A549 (cell line): Measurements from ENCODE around the gene RUNX1.

ENCODE experiments used
- BHLHE40 ChIP-seq: IDR thresholded peaks from 2 replicates; pipeline ENCODE4 v1.6.1; 2012; ENCODE audit warnings: low read depth, low read length, inconsistent platforms
- CBX2 ChIP-seq: fragments of 200-600 bp; sonication (generic); IDR thresholded peaks from 2 replicates; pipeline ENCODE4 v1.6.1; 2016; ENCODE audit warnings: low read depth, mild to moderate bottlenecking, borderline replicate concordance
- CBX8 ChIP-seq: fragments of 200-600 bp; sonication (generic); IDR thresholded peaks from 2 replicates; pipeline ENCODE4 v1.6.1; 2016
- ESRRA ChIP-seq: fragments of 150-350 bp; IDR thresholded peaks from 2 replicates; pipeline ENCODE4 v1.6.1; 2014; ENCODE audit warnings: mild to moderate bottlenecking, low read length, borderline replicate concordance
- JUN ChIP-seq, 2 experiments: fragments of >200 bp; sonication (Bioruptor Twin); formaldehyde crosslinking; IDR thresholded peaks; 2 replicates in 1 of 2; 3 replicates in 1 of 2; pipeline ENCODE4 v1.6.1; 2016 to 2017
- MYC ChIP-seq: IDR thresholded peaks from 2 replicates; pipeline ENCODE4 v1.6.1; 2012; ENCODE audit warnings: mild to moderate bottlenecking, inconsistent platforms, low read length, improper control_type of control experiment, borderline replicate concordance
- NR3C1 ChIP-seq: fragments of >200 bp; sonication (Bioruptor Twin); formaldehyde crosslinking; IDR thresholded peaks from 3 replicates; pipeline ENCODE4 v1.6.1; 2017
- POLR2A ChIP-seq: IDR thresholded peaks from 2 replicates; pipeline ENCODE4 v1.6.1; 2012; ENCODE audit warnings: mild to moderate bottlenecking, low read length
- RFX5 ChIP-seq: fragments of 450-650 bp; IDR thresholded peaks from 2 replicates; pipeline ENCODE4 v1.7.1; 2014; ENCODE audit warnings: antibody characterized with exemption, mild to moderate bottlenecking, moderate library complexity
- TF ChIP-seq, protein P1 (sequence below): fragments of >200 bp; sonication (Bioruptor Twin); formaldehyde crosslinking; IDR thresholded peaks from 3 replicates; pipeline ENCODE4 v1.5.1; 2016
- TF ChIP-seq, protein P2 (sequence below): fragments of 200-600 bp; sonication (generic); IDR thresholded peaks from 2 replicates; pipeline ENCODE4 v1.6.1; 2016; ENCODE audit warnings: antibody characterized with exemption, mild to moderate bottlenecking, moderate library complexity
- TF ChIP-seq, protein P3 (sequence below): fragments of 450-650 bp; IDR thresholded peaks from 2 replicates; pipeline ENCODE4 v1.6.1; 2014; ENCODE audit warnings: antibody characterized with exemption

DNA sequence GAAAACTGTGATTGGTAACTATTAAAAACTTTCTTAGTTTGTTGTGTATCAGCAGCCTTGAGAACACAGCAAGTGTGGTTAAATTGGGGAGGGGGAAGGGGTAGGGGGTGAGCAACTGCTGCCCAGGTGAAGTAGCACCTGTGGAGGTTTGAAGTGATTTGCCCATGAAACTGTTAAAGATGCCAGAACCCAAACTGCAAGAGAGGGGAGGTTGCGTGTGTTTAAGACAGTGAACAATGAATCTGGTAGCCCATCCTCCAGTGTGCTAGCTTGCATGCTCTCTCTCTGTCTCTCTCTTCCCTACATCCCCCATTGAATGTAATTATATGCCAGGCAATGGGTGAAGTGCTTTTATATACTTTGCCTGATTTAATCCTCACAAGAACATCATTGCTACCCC is 154.7 kb downstream of the RUNX1 start:
- TF ChIP-seq, protein P1, sequence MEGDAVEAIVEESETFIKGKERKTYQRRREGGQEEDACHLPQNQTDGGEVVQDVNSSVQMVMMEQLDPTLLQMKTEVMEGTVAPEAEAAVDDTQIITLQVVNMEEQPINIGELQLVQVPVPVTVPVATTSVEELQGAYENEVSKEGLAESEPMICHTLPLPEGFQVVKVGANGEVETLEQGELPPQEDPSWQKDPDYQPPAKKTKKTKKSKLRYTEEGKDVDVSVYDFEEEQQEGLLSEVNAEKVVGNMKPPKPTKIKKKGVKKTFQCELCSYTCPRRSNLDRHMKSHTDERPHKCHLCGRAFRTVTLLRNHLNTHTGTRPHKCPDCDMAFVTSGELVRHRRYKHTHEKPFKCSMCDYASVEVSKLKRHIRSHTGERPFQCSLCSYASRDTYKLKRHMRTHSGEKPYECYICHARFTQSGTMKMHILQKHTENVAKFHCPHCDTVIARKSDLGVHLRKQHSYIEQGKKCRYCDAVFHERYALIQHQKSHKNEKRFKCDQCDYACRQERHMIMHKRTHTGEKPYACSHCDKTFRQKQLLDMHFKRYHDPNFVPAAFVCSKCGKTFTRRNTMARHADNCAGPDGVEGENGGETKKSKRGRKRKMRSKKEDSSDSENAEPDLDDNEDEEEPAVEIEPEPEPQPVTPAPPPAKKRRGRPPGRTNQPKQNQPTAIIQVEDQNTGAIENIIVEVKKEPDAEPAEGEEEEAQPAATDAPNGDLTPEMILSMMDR = no peak
- TF ChIP-seq BHLHE40 (no peak), POLR2A (no peak), CBX8 (no peak), ESRRA (no peak), MYC (no peak), NR3C1 (no peak), JUN (IDR thresholded peaks at IDR 0.05) (no peak), RFX5 (no peak), CBX2 (no peak)
- TF ChIP-seq, protein P2, sequence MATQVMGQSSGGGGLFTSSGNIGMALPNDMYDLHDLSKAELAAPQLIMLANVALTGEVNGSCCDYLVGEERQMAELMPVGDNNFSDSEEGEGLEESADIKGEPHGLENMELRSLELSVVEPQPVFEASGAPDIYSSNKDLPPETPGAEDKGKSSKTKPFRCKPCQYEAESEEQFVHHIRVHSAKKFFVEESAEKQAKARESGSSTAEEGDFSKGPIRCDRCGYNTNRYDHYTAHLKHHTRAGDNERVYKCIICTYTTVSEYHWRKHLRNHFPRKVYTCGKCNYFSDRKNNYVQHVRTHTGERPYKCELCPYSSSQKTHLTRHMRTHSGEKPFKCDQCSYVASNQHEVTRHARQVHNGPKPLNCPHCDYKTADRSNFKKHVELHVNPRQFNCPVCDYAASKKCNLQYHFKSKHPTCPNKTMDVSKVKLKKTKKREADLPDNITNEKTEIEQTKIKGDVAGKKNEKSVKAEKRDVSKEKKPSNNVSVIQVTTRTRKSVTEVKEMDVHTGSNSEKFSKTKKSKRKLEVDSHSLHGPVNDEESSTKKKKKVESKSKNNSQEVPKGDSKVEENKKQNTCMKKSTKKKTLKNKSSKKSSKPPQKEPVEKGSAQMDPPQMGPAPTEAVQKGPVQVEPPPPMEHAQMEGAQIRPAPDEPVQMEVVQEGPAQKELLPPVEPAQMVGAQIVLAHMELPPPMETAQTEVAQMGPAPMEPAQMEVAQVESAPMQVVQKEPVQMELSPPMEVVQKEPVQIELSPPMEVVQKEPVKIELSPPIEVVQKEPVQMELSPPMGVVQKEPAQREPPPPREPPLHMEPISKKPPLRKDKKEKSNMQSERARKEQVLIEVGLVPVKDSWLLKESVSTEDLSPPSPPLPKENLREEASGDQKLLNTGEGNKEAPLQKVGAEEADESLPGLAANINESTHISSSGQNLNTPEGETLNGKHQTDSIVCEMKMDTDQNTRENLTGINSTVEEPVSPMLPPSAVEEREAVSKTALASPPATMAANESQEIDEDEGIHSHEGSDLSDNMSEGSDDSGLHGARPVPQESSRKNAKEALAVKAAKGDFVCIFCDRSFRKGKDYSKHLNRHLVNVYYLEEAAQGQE = no peak
- TF ChIP-seq, protein P3, sequence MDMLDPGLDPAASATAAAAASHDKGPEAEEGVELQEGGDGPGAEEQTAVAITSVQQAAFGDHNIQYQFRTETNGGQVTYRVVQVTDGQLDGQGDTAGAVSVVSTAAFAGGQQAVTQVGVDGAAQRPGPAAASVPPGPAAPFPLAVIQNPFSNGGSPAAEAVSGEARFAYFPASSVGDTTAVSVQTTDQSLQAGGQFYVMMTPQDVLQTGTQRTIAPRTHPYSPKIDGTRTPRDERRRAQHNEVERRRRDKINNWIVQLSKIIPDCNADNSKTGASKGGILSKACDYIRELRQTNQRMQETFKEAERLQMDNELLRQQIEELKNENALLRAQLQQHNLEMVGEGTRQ = no peak
